ENCODE data around the gene DOC2B. TPM values are rescaled to one million over a fixed set of nuclear protein-coding genes. Genes with fewer than 3 reads are reported as not detected.
"Not testable (repeated sequence)": the region's sequence is repeated elsewhere in the genome, so short reads cannot be mapped to it uniquely, and the experiment has no call there.

The DOC2B gene
- total and polyA plus RNA-seq, 7 donors, result 0.46 to 12.5 (median 4.9) TPM

- intact Hi-C loops (cut with DNase I), result no loop called here
- Histone ChIP-seq H3K9me3 (no peaks in the 10 kb centered on the region), H3K4me3 (no peak overlapping the region), H3K27me3 (no peaks in the 10 kb centered on the region), H3K27ac (no peak overlapping the region), H3K36me3 (no peaks in the 10 kb centered on the region), H3K4me1 (no peaks in the 10 kb centered on the region)
- WGBS, 2 donors, result 63 to 66% methylated on average over 2 of the region's 2 CpGs
- no peak for TF ChIP-seq POLR2A (IDR thresholded peaks at IDR 0.05)
- no peak for TF ChIP-seq POLR2AphosphoS5 (IDR thresholded peaks at IDR 0.05)
- TF ChIP-seq EP300 (IDR thresholded peaks at IDR 0.05), result no peak
- TF ChIP-seq CTCF (IDR thresholded peaks at IDR 0.05), result no peak
- DNase-seq, result peak; percentile 12
Measured at GRCh38 chr17:216625-217024, 35.2 kb upstream of the DOC2B start.

DNA sequence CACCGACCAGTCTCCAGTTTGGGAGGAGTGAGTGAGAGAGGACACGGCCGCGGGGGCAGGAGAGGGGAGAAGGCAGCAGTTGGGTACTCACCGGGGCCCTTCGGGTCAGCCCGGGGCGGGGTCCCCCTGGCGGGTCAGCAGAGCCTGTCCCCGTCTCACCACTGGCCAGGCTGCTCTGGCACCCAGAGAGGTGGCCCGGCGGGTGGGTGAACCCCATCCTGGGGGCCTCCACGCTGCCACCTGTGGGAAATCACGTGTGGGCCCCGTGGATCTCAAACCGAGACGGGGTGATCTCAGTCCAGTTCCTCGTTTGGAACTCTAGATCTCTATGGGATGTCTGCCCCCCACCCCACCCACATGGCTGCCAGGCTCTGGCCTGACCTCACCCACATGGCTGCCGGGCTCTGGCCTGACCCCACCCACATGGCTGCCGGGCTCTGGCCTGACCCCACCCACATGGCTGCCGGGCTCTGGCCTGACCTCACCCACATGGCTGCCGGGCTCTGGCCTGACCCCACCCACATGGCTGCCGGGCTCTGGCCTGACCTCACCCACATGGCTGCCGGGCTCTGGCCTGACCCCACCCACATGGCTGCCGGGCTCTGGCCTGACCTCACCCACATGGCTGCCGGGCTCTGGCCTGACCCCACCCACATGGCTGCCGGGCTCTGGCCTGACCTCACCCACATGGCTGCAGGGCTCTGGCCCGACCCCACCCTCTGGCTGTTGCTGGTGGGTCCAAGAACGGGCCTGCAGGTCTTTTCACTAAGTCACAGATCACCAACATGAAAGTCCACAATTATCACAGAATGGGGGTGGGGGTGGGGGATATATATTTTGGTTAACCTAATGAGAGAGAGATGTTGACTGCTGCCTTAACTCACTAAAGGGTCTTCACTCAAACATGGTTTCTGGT is 34.4 kb upstream of the DOC2B start:
- H3K27me3 ChIP-seq; H3K4me1 ChIP-seq; H3K9me3 ChIP-seq; intact Hi-C loops (cut with DNase I); H3K36me3 ChIP-seq; H3K27ac ChIP-seq: not testable (repeated sequence)
- peak; percentile 46 for DNase-seq
- WGBS, 2 donors, result 37 to 69% methylated on average over 25 to 26 of the region's 29 CpGs
- peak overlapping the region in 1 of 4 donors; percentile 33 for H3K4me3 ChIP-seq

DNA sequence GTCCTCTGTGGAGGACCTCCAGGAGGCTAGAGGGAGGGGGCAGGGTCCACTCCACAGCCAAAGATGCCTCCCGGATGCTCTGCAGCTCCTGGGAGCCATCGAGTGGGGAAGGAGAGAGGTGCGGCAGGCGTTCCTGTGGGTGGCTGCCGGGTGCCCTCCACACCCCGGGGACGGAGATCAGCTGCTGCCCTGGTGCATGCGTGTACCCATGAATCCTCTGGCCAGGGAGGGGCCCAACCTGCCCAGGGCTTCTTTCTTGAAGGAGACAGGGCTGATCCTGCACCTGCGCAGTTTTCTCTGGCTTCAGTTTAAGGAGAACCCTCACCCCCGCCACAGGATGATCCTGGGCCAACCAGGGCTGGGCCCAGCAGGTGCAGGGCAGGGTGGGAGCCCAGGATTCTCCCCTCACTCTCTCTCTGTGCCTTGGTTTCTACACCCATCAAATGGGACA is 33.5 kb upstream of the DOC2B start:
- peak overlapping the region in 1 of 4 donors; percentile 33 for H3K4me3 ChIP-seq
- no peaks in the 10 kb centered on the region for H3K36me3 ChIP-seq
- H3K27ac ChIP-seq, result no peak overlapping the region
- no peaks in the 10 kb centered on the region for H3K27me3 ChIP-seq
- WGBS, 2 donors, result 53 to 93% methylated on average over 10 of the region's 10 CpGs
- H3K9me3 ChIP-seq, result no peaks in the 10 kb centered on the region
- DNase-seq, result peak; percentile 56
- no peak for TF ChIP-seq POLR2A (IDR thresholded peaks at IDR 0.05)
- TF ChIP-seq EP300 (IDR thresholded peaks at IDR 0.05), result no peak
- TF ChIP-seq POLR2AphosphoS5 (IDR thresholded peaks at IDR 0.05), result no peak
- no peak for TF ChIP-seq CTCF (IDR thresholded peaks at IDR 0.05)
- H3K4me1 ChIP-seq, result no peaks in the 10 kb centered on the region
- intact Hi-C loops (cut with DNase I), result no loop called here

- H3K4me3 ChIP-seq, result no peak overlapping the region
- H3K27ac ChIP-seq, result no peak overlapping the region
- no peaks in the 10 kb centered on the region for H3K9me3 ChIP-seq
- H3K4me1 ChIP-seq, result no peaks in the 10 kb centered on the region
- TF ChIP-seq POLR2AphosphoS5 (IDR thresholded peaks at IDR 0.05), result no peak
- TF ChIP-seq EP300 (IDR thresholded peaks at IDR 0.05), result no peak
- no peak for TF ChIP-seq CTCF (IDR thresholded peaks at IDR 0.05)
- no peak for TF ChIP-seq POLR2A (IDR thresholded peaks at IDR 0.05)
- H3K36me3 ChIP-seq, result no peaks in the 10 kb centered on the region
- 93% methylated on average over 25 of the region's 25 CpGs for WGBS, 2 donors
- peak; percentile 59 for DNase-seq
- H3K27me3 ChIP-seq, result peaks cover 0 to under 1% (median 0%) of the 10 kb centered on the region in 3 donors
- intact Hi-C loops (cut with DNase I), result no loop called here
Measured at GRCh38 chr17:213286-214105, 32.0 kb upstream of the DOC2B start.

DNA sequence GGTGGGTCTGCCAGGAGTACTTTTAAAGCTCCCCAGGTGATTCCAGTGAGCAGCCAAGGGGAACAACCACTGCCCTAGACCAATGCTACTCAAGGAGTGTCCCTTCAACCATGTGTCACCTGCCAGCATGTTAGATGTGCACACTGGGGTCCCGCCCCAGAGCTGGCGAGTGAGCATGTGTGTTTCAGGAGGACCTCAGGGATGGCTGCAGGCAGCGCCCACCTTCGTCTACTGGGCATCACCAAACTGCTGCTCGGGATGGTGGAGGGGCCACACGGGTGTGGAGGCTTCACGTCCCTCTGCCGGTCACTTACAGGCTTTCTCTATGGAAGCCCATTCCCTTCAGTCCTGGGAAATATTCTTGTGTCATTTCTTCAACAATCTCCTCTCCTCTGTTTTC is 29.0 kb upstream of the DOC2B start:
- Histone ChIP-seq H3K4me3 (no peak overlapping the region), H3K9me3 (no peaks in the 10 kb centered on the region), H3K27ac (no peak overlapping the region), H3K4me1 (no peaks in the 10 kb centered on the region), H3K36me3 (no peaks in the 10 kb centered on the region), H3K27me3 (peaks cover 0 to 15% (median 0%) of the 10 kb centered on the region in 3 donors)
- 89 to 96% methylated on average over 8 of the region's 8 CpGs for WGBS, 2 donors
- peak; percentile 54 for DNase-seq
- TF ChIP-seq POLR2AphosphoS5 (IDR thresholded peaks at IDR 0.05) (no peak), CTCF (IDR thresholded peaks at IDR 0.05) (no peak), EP300 (IDR thresholded peaks at IDR 0.05) (no peak), POLR2A (IDR thresholded peaks at IDR 0.05) (no peak)
- intact Hi-C loops (cut with DNase I), result no loop called here

All from sigmoid colon (tissue), 7 donors.